B cell (primary cell): Measurements from ENCODE around the gene NUDT16L1.

ENCODE experiments used
- CTCF ChIP-seq: fragments of 200-600 bp; IDR thresholded peaks from one replicate; pipeline ENCODE4 v1.8.0; 2022; ENCODE audit warnings: antibody characterized with exemption, mild to moderate bottlenecking
- EZH2 ChIP-seq: IDR thresholded peaks from 2 replicates; pipeline ENCODE4 v1.6.1; 2012; ENCODE audit warnings: borderline replicate concordance, low read depth, mild to moderate bottlenecking, moderate library complexity, low read length; ENCODE audit not compliant: insufficient read depth, poor library complexity, severe bottlenecking

- TF ChIP-seq CTCF (no peak), EZH2 (no peak)
Observed at GRCh38 chr16:4677390-4677789, 16.0 kb upstream of the NUDT16L1 start.
